Measurements from ENCODE around the gene SMYD3. TPM values are rescaled to one million over a fixed set of nuclear protein-coding genes. Genes with fewer than 3 reads are reported as not detected.

Gene SMYD3
- total RNA-seq, 1 donor from 2014 or later = 80.8 TPM

- Mint-ChIP-seq H3K4me3 (ENCODE audit: unreplicated experiment) (no peak overlapping the region), H3K9me3 (ENCODE audit: unreplicated experiment) (no peaks in the 10 kb centered on the region), H3K27me3 (ENCODE audit: low read depth, unreplicated experiment) (no peaks in the 10 kb centered on the region), H3K4me1 (ENCODE audit: low read depth, unreplicated experiment) (peaks cover 11% of the 10 kb centered on the region), H3K27ac (ENCODE audit: unreplicated experiment) (no peak overlapping the region), H3K36me3 (ENCODE audit: low read depth, unreplicated experiment) (peaks cover 7% of the 10 kb centered on the region)
- H3K4me3 ChIP-seq (ENCODE audit: insufficient read depth, low read depth, low read length) = no peak overlapping the region
- no peaks in the 10 kb centered on the region for H3K36me3 ChIP-seq (ENCODE audit: insufficient read depth, low read length)
- DNase-seq (ENCODE audit: low read depth) (peak; percentile 67), FAIRE-seq (no peak)
- H3K9me3 ChIP-seq (ENCODE audit: insufficient read depth, low read depth, low read length) = no peaks in the 10 kb centered on the region
- TF ChIP-seq CTCF (IDR thresholded peaks at IDR 0.05; ENCODE audit: insufficient read depth, low read depth, low read length) (no peak), EZH2 (IDR thresholded peaks at IDR 0.05; ENCODE audit: insufficient read depth, low read length) (no peak)
- peaks cover 7% of the 10 kb centered on the region for H3K4me1 ChIP-seq (ENCODE audit: insufficient read depth, low read length)
- H3K79me2 ChIP-seq (ENCODE audit: insufficient read depth, low read length) = no peaks in the 10 kb centered on the region
- no peak overlapping the region for H3K27ac ChIP-seq (ENCODE audit: low read depth, low read length)
- no peaks in the 10 kb centered on the region for H4K20me1 ChIP-seq (ENCODE audit: insufficient read depth, low read length)
- H3K27me3 ChIP-seq (ENCODE audit: insufficient read depth, low read length) = no peaks in the 10 kb centered on the region
- no peak overlapping the region for H3K9ac ChIP-seq (ENCODE audit: low read length)
- peak overlapping the region; percentile 9 for H3K4me2 ChIP-seq (ENCODE audit: low read length)
- H2AFZ ChIP-seq (ENCODE audit: low read depth, low read length) = peak overlapping the region; percentile 31
Measured at GRCh38 chr1:245807306-245807705, 699.8 kb downstream of the SMYD3 start.

- Mint-ChIP-seq H3K4me3 (ENCODE audit: unreplicated experiment) (no peak overlapping the region), H3K27ac (ENCODE audit: unreplicated experiment) (no peak overlapping the region), H3K4me1 (ENCODE audit: low read depth, unreplicated experiment) (peaks cover 13% of the 10 kb centered on the region), H3K36me3 (ENCODE audit: low read depth, unreplicated experiment) (peaks cover 7% of the 10 kb centered on the region), H3K9me3 (ENCODE audit: unreplicated experiment) (no peaks in the 10 kb centered on the region), H3K27me3 (ENCODE audit: low read depth, unreplicated experiment) (no peaks in the 10 kb centered on the region)
- DNase-seq (ENCODE audit: low read depth) (no peak), FAIRE-seq (no peak)
- no peak for TF ChIP-seq CTCF (IDR thresholded peaks at IDR 0.05; ENCODE audit: insufficient read depth, low read depth, low read length)
- TF ChIP-seq EZH2 (IDR thresholded peaks at IDR 0.05; ENCODE audit: insufficient read depth, low read length) = no peak
- Histone ChIP-seq H3K9me3 (ENCODE audit: insufficient read depth, low read depth, low read length) (no peaks in the 10 kb centered on the region), H3K4me3 (ENCODE audit: insufficient read depth, low read depth, low read length) (no peak overlapping the region), H3K79me2 (ENCODE audit: insufficient read depth, low read length) (no peaks in the 10 kb centered on the region), H3K36me3 (ENCODE audit: insufficient read depth, low read length) (no peaks in the 10 kb centered on the region), H3K27ac (ENCODE audit: low read depth, low read length) (no peak overlapping the region), H4K20me1 (ENCODE audit: insufficient read depth, low read length) (no peaks in the 10 kb centered on the region), H3K4me2 (ENCODE audit: low read length) (no peak overlapping the region), H3K4me1 (ENCODE audit: insufficient read depth, low read length) (peaks cover 7% of the 10 kb centered on the region), H3K9ac (ENCODE audit: low read length) (no peak overlapping the region), H3K27me3 (ENCODE audit: insufficient read depth, low read length) (no peaks in the 10 kb centered on the region), H2AFZ (ENCODE audit: low read depth, low read length) (no peak overlapping the region)
Measured at GRCh38 chr1:245805532-245805931, 701.5 kb downstream of the SMYD3 start.

- Histone ChIP-seq H3K4me3 (ENCODE audit: insufficient read depth, low read depth, low read length) (no peak overlapping the region), H3K9ac (ENCODE audit: low read length) (no peak overlapping the region), H3K4me1 (ENCODE audit: insufficient read depth, low read length) (peaks cover 7% of the 10 kb centered on the region), H3K79me2 (ENCODE audit: insufficient read depth, low read length) (no peaks in the 10 kb centered on the region), H3K36me3 (ENCODE audit: insufficient read depth, low read length) (no peaks in the 10 kb centered on the region), H3K4me2 (ENCODE audit: low read length) (no peak overlapping the region), H3K27ac (ENCODE audit: low read depth, low read length) (no peak overlapping the region), H3K27me3 (ENCODE audit: insufficient read depth, low read length) (no peaks in the 10 kb centered on the region), H4K20me1 (ENCODE audit: insufficient read depth, low read length) (no peaks in the 10 kb centered on the region), H3K9me3 (ENCODE audit: insufficient read depth, low read depth, low read length) (no peaks in the 10 kb centered on the region), H2AFZ (ENCODE audit: low read depth, low read length) (no peak overlapping the region)
- Mint-ChIP-seq H3K9me3 (ENCODE audit: unreplicated experiment) (no peaks in the 10 kb centered on the region), H3K27me3 (ENCODE audit: low read depth, unreplicated experiment) (peaks cover 2% of the 10 kb centered on the region), H3K36me3 (ENCODE audit: low read depth, unreplicated experiment) (peaks cover 9% of the 10 kb centered on the region), H3K27ac (ENCODE audit: unreplicated experiment) (no peak overlapping the region), H3K4me3 (ENCODE audit: unreplicated experiment) (no peak overlapping the region), H3K4me1 (ENCODE audit: low read depth, unreplicated experiment) (peaks cover 8% of the 10 kb centered on the region)
- TF ChIP-seq CTCF (IDR thresholded peaks at IDR 0.05; ENCODE audit: insufficient read depth, low read depth, low read length) (no peak), EZH2 (IDR thresholded peaks at IDR 0.05; ENCODE audit: insufficient read depth, low read length) (no peak)
- peak; percentile 10 for DNase-seq (ENCODE audit: low read depth)
- no peak for FAIRE-seq
Measured at GRCh38 chr1:245804696-245805095, 702.4 kb downstream of the SMYD3 start.

All from astrocyte (in vitro differentiated cells and primary cell).